Neural crest cell (in vitro differentiated cells): ENCODE results near the gene TMEM94. TPM values are rescaled to one million over a fixed set of nuclear protein-coding genes. Genes with fewer than 3 reads are reported as not detected.

Experiments
- DNase-seq: peaks from one replicate; pipeline ENCODE4 v3.0.0; 2021; ENCODE audit warnings: low read depth, mixed read lengths, low spot score
- H3K27ac Mint-ChIP-seq: one replicate; pipeline ENCODE4 v1.8.0; 2021; ENCODE audit warnings: mild to moderate bottlenecking, mixed read lengths; ENCODE audit not compliant: unreplicated experiment
- H3K27me3 Mint-ChIP-seq: 2 replicates; pipeline ENCODE4 v1.8.0; 2021; ENCODE audit warnings: low read depth, mild to moderate bottlenecking, mixed read lengths
- H3K36me3 Mint-ChIP-seq: 2 replicates; pipeline ENCODE4 v1.8.0; 2021; ENCODE audit warnings: low read depth, mild to moderate bottlenecking, mixed read lengths
- H3K4me1 Mint-ChIP-seq: 2 replicates; pipeline ENCODE4 v1.8.0; 2021; ENCODE audit warnings: mixed read lengths
- H3K4me3 Mint-ChIP-seq: one replicate; pipeline ENCODE4 v1.8.0; 2021; ENCODE audit warnings: mild to moderate bottlenecking, mixed read lengths
- H3K9me3 Mint-ChIP-seq: 2 replicates; pipeline ENCODE4 v1.8.0; 2021; ENCODE audit warnings: mixed read lengths
- total RNA-seq: library from RNA; stranded (reverse); gene quantifications from 2 replicates; pipeline ENCODE4 v1.2.1, GENCODE V29; 2021
- TF ChIP-seq, protein P1 (sequence below): fragments of 200-600 bp; sonication (generic); conservative IDR thresholded peaks from 2 replicates; pipeline ENCODE4 v1.5.0; 2021; ENCODE audit warnings: antibody characterized with exemption, mild to moderate bottlenecking

TMEM94 gene
- total RNA-seq, 1 donor from 2014 or later, result 131 TPM

DNA sequence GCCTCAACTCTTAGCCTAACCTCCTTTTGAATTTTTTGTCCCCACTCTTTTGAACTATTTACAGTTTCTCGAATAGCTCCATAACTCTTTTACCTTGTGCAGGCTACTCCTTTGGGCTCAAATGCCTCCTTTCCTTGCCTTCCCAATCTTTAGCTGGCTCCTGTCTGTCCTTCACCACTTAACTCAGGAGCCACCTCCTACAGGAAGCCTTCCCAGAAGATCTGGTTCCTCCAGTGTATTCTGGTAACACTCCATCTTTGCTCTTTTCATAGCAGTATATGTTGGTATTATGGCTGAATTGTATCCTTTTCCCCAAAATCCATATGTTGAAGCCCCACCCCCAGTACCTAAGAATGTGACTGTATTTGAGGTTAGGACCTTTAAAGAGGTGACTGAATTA lies 41.9 kb upstream of the TMEM94 start:
- H3K9me3 Mint-ChIP-seq, result no peaks in the 10 kb centered on the region
- no peak overlapping the region for H3K4me3 Mint-ChIP-seq

DNA sequence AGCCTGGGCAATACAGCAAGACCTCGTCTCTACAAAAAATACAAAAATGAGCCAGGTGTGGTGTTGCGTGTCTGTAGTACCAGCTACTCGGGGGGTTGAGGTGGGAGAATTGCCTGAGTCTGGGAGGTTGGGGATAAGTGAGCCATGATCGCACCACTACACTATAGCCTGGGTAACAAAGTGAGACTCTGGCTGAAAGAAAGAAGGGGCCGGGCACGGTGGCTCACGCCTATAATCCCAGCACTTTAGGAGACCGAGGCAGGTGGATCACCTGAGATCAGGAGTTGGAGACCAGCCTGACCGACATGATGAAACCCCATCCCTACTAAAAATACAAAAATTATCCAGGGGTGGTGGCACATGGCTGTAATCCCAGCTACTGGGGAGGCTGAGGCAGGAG lies 40.4 kb upstream of the TMEM94 start:
- H3K36me3 Mint-ChIP-seq, result no peaks in the 10 kb centered on the region
- no peaks in the 10 kb centered on the region for H3K9me3 Mint-ChIP-seq
- H3K4me1 Mint-ChIP-seq, result peaks cover 10% of the 10 kb centered on the region
- peaks cover 55% of the 10 kb centered on the region for H3K27me3 Mint-ChIP-seq
- no peak overlapping the region for H3K4me3 Mint-ChIP-seq
- DNase-seq, result no peak
- H3K27ac Mint-ChIP-seq, result no peak overlapping the region
- TF ChIP-seq, protein P1, sequence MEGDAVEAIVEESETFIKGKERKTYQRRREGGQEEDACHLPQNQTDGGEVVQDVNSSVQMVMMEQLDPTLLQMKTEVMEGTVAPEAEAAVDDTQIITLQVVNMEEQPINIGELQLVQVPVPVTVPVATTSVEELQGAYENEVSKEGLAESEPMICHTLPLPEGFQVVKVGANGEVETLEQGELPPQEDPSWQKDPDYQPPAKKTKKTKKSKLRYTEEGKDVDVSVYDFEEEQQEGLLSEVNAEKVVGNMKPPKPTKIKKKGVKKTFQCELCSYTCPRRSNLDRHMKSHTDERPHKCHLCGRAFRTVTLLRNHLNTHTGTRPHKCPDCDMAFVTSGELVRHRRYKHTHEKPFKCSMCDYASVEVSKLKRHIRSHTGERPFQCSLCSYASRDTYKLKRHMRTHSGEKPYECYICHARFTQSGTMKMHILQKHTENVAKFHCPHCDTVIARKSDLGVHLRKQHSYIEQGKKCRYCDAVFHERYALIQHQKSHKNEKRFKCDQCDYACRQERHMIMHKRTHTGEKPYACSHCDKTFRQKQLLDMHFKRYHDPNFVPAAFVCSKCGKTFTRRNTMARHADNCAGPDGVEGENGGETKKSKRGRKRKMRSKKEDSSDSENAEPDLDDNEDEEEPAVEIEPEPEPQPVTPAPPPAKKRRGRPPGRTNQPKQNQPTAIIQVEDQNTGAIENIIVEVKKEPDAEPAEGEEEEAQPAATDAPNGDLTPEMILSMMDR, result no peak

More for the DNA sequence above, 41.9 kb upstream of the TMEM94 start:
- H3K36me3 Mint-ChIP-seq, result no peaks in the 10 kb centered on the region
- no peak overlapping the region for H3K27ac Mint-ChIP-seq
- TF ChIP-seq, protein P1, result no peak
- H3K27me3 Mint-ChIP-seq, result peaks cover 65% of the 10 kb centered on the region
- no peak for DNase-seq
- peaks cover 10% of the 10 kb centered on the region for H3K4me1 Mint-ChIP-seq

DNA sequence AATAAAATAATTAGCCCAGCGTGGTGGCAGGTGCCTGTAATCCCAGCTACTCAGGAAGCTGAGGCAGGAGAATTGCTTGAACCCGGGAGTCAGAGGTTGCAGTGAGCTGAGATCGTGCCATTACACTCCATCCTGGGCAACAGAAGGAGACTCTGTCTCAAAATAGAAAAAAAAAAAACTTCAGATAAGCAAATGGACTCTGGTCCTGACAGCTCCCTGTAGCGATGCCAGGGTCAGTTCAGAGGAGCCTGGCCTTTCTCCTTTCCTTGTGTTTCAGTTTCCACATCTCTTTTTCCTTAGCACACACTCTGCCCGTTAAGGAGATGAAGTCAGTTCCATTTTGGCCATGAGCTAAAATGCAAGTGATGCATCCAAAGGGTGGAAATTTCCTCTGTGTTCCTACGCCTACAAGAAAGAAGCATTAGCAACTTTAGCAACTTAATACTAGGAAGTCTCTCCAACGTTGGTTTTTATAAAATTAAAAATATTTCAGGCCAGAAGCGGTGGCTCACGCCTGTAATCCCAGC lies 39.3 kb upstream of the TMEM94 start:
- H3K36me3 Mint-ChIP-seq, result no peaks in the 10 kb centered on the region
- DNase-seq, result no peak
- peaks cover 8% of the 10 kb centered on the region for H3K4me1 Mint-ChIP-seq
- TF ChIP-seq, protein P1, result no peak
- no peaks in the 10 kb centered on the region for H3K9me3 Mint-ChIP-seq
- H3K27ac Mint-ChIP-seq, result no peak overlapping the region
- H3K4me3 Mint-ChIP-seq, result no peak overlapping the region
- H3K27me3 Mint-ChIP-seq, result peaks cover 47% of the 10 kb centered on the region

- no peaks in the 10 kb centered on the region for H3K9me3 Mint-ChIP-seq
- peaks cover 36% of the 10 kb centered on the region for H3K27me3 Mint-ChIP-seq
- TF ChIP-seq, protein P1, result no peak
- H3K27ac Mint-ChIP-seq, result no peak overlapping the region
- H3K4me3 Mint-ChIP-seq, result no peak overlapping the region
- no peaks in the 10 kb centered on the region for H3K4me1 Mint-ChIP-seq
- no peak for DNase-seq
- no peaks in the 10 kb centered on the region for H3K36me3 Mint-ChIP-seq
Observed at GRCh38 chr17:75418531-75418930, 37.9 kb upstream of the TMEM94 start.

DNA sequence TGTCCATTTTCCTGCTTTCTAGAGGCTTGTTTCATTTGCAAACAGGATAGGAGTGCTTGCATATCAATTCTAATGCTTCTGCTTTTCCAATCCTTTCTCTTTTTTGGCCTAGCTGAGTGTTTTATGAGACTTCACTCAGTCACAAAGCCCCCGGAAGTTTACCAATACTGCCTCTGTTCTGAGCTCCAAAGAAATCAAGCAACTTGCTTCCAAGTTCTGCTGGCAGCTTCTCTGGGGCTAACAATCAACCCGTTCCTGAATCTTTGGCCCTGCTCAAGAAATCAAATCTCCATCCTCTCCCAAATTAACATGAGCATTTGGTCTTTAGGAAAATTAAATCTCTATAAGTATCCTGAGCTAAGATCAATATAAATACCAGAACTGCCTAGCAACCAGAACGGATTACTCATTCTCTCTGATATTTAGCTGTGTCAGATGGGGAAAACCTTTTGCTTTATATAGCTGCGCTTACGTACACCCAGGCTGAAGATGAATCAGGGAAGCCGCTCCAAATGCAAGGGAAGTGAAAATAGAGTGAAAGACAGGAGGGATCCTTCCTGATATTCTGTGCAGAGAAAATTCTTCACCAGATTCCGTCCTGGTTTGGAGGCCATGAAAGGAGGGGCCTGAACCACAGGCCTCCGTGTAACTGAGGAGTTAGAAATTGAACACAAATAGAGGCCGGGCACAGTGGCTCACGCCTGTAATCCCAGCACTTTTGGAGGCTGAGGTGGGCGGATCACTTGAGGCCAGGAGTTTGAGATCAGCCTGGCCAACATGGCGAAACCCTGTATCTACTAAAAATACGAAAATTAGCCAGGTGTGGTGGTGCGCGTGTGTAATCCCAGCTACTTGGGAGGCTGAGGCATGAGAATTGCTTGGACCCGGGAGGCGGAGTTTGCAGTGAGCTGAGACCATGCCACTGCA lies 27.6 kb upstream of the TMEM94 start:
- peak overlapping the region; percentile 32 for H3K27ac Mint-ChIP-seq
- TF ChIP-seq, protein P1, result no peak
- peaks cover 2% of the 10 kb centered on the region for H3K9me3 Mint-ChIP-seq
- no peak overlapping the region for H3K4me3 Mint-ChIP-seq
- no peak for DNase-seq
- H3K27me3 Mint-ChIP-seq, result no peaks in the 10 kb centered on the region
- H3K36me3 Mint-ChIP-seq, result no peaks in the 10 kb centered on the region
- H3K4me1 Mint-ChIP-seq, result peaks cover 38% of the 10 kb centered on the region
